Loucy (cell line): Measurements from ENCODE around the gene WWOX.

Experiments
- H2AFZ ChIP-seq: fragments of 200-600 bp; sonication (generic); 2 replicates; pipeline ENCODE4 v1.6.0; 2016; ENCODE audit warnings: antibody characterized with exemption, mild to moderate bottlenecking, low read length, moderate library complexity
- H3F3A ChIP-seq: fragments of 200-600 bp; 2 replicates; pipeline ENCODE4 v1.6.0; 2016; ENCODE audit warnings: antibody characterized with exemption, low read depth, mild to moderate bottlenecking
- H3K27me3 ChIP-seq: fragments of 200-600 bp; sonication (generic); 2 replicates; pipeline ENCODE4 v1.6.1; 2014; ENCODE audit warnings: low read length, mild to moderate bottlenecking; ENCODE audit not compliant: insufficient read depth, poor library complexity, severe bottlenecking
- H3K36me3 ChIP-seq: fragments of 200-600 bp; sonication (generic); 2 replicates; pipeline ENCODE4 v1.6.1; 2016; ENCODE audit warnings: low read length; ENCODE audit not compliant: insufficient read depth
- H3K4me1 ChIP-seq: fragments of 200-600 bp; sonication (generic); 2 replicates; pipeline ENCODE4 v1.5.1; 2014; ENCODE audit warnings: low read length, mild to moderate bottlenecking; ENCODE audit not compliant: insufficient read depth, poor library complexity, severe bottlenecking
- H3K4me2 ChIP-seq: fragments of 200-600 bp; sonication (generic); 2 replicates; pipeline ENCODE4 v1.6.0; 2014; ENCODE audit warnings: antibody characterized with exemption, low read length, low read depth, mild to moderate bottlenecking; ENCODE audit not compliant: poor library complexity, severe bottlenecking
- H3K4me3 ChIP-seq: fragments of 200-600 bp; sonication (generic); 2 replicates; pipeline ENCODE4 v1.5.1; 2014; ENCODE audit warnings: low read length, mild to moderate bottlenecking, mixed read lengths; ENCODE audit not compliant: poor library complexity, severe bottlenecking
- H3K79me2 ChIP-seq: fragments of 200-600 bp; sonication (generic); 2 replicates; pipeline ENCODE4 v1.6.1; 2014; ENCODE audit warnings: low read length; ENCODE audit not compliant: insufficient read depth
- H3K9ac ChIP-seq: fragments of 200-600 bp; sonication (generic); 2 replicates; pipeline ENCODE4 v1.6.0; 2014; ENCODE audit warnings: mild to moderate bottlenecking, low read depth, low read length, moderate library complexity; ENCODE audit not compliant: poor library complexity, severe bottlenecking
- H3K9me2 ChIP-seq: fragments of 200-600 bp; sonication (generic); replicated peaks from 2 replicates; pipeline ENCODE4 v1.6.1; 2016; ENCODE audit warnings: low read depth, low read length, mixed read lengths
- H3K9me3 ChIP-seq: fragments of 200-600 bp; sonication (generic); 2 replicates; pipeline ENCODE4 v1.6.1; 2014; ENCODE audit warnings: mild to moderate bottlenecking, antibody characterized with exemption, low read length, low read depth; ENCODE audit not compliant: insufficient read depth
- H4K20me1 ChIP-seq: fragments of 200-600 bp; sonication (generic); 2 replicates; pipeline ENCODE4 v1.6.0; 2014; ENCODE audit warnings: antibody characterized with exemption, low read length, mild to moderate bottlenecking; ENCODE audit not compliant: insufficient read depth, poor library complexity, severe bottlenecking
- CTCF ChIP-seq: fragments of 200-600 bp; sonication (generic); conservative IDR thresholded peaks from 2 replicates; pipeline ENCODE4 v1.5.1; 2014; ENCODE audit warnings: mild to moderate bottlenecking, antibody characterized with exemption, low read length
- EZH2phosphoT487 ChIP-seq: fragments of 200-600 bp; IDR thresholded peaks from 2 replicates; pipeline ENCODE4 v1.6.1; 2018; ENCODE audit warnings: antibody characterized with exemption, mild to moderate bottlenecking, moderate library complexity, borderline replicate concordance

The WWOX gene

GRCh38 chr16:78763821-78764440, 664.5 kb downstream of the WWOX start:
- no peak overlapping the region for H3K4me3 ChIP-seq
- no peaks in the 10 kb centered on the region for H3F3A ChIP-seq
- TF ChIP-seq CTCF = no peak
- no peak for TF ChIP-seq EZH2phosphoT487
- H3K4me1 ChIP-seq = no peaks in the 10 kb centered on the region
- H3K79me2 ChIP-seq = no peaks in the 10 kb centered on the region
- no peak overlapping the region for H3K4me2 ChIP-seq
- H3K9me2 ChIP-seq = no peaks in the 10 kb centered on the region
- H3K9ac ChIP-seq = no peak overlapping the region
- no peak overlapping the region for H2AFZ ChIP-seq
- no peaks in the 10 kb centered on the region for H3K9me3 ChIP-seq
- no peaks in the 10 kb centered on the region for H3K36me3 ChIP-seq
- no peaks in the 10 kb centered on the region for H4K20me1 ChIP-seq
- H3K27me3 ChIP-seq = no peaks in the 10 kb centered on the region

GRCh38 chr16:78764478-78764877, 665.0 kb downstream of the WWOX start:
- Histone ChIP-seq H3K79me2 (no peaks in the 10 kb centered on the region), H3K9ac (no peak overlapping the region)

GRCh38 chr16:78768226-78768625, 668.8 kb downstream of the WWOX start:
- Histone ChIP-seq H2AFZ (no peak overlapping the region), H3K9me3 (no peaks in the 10 kb centered on the region), H3K36me3 (no peaks in the 10 kb centered on the region), H3K79me2 (no peaks in the 10 kb centered on the region), H3K9me2 (no peaks in the 10 kb centered on the region), H3F3A (no peaks in the 10 kb centered on the region), H3K9ac (no peak overlapping the region), H4K20me1 (no peaks in the 10 kb centered on the region), H3K4me3 (no peak overlapping the region), H3K4me2 (no peak overlapping the region), H3K4me1 (no peaks in the 10 kb centered on the region), H3K27me3 (no peaks in the 10 kb centered on the region)
- no peak for TF ChIP-seq EZH2phosphoT487
- TF ChIP-seq CTCF = no peak

More at GRCh38 chr16:78764478-78764877, 665.0 kb downstream of the WWOX start:
- H3F3A ChIP-seq = no peaks in the 10 kb centered on the region
- H4K20me1 ChIP-seq = no peaks in the 10 kb centered on the region
- H3K4me3 ChIP-seq = no peak overlapping the region
- no peaks in the 10 kb centered on the region for H3K27me3 ChIP-seq
- H3K9me2 ChIP-seq = no peaks in the 10 kb centered on the region
- no peak for TF ChIP-seq EZH2phosphoT487
- H3K4me1 ChIP-seq = no peaks in the 10 kb centered on the region
- no peaks in the 10 kb centered on the region for H3K9me3 ChIP-seq
- H3K4me2 ChIP-seq = no peak overlapping the region
- H3K36me3 ChIP-seq = no peaks in the 10 kb centered on the region
- H2AFZ ChIP-seq = no peak overlapping the region

- no peaks in the 10 kb centered on the region for H3K4me1 ChIP-seq
- H3K9ac ChIP-seq = no peak overlapping the region
- TF ChIP-seq EZH2phosphoT487 = no peak
- no peak for TF ChIP-seq CTCF
- no peaks in the 10 kb centered on the region for H4K20me1 ChIP-seq
- H3K9me3 ChIP-seq = no peaks in the 10 kb centered on the region
- no peak overlapping the region for H3K4me2 ChIP-seq
- H3K36me3 ChIP-seq = no peaks in the 10 kb centered on the region
- H3K27me3 ChIP-seq = no peaks in the 10 kb centered on the region
- no peaks in the 10 kb centered on the region for H3K79me2 ChIP-seq
- H2AFZ ChIP-seq = no peak overlapping the region
- H3K4me3 ChIP-seq = no peak overlapping the region
- H3F3A ChIP-seq = no peaks in the 10 kb centered on the region
- H3K9me2 ChIP-seq = no peaks in the 10 kb centered on the region
These were observed 669.3 kb downstream of the WWOX start for GRCh38 chr16:78768718-78769117.
